B cell (primary cell): ENCODE data around the gene FBRS. TPM values are rescaled to one million over a fixed set of nuclear protein-coding genes. Genes with fewer than 3 reads are reported as not detected.

Source experiments
- ATAC-seq: fragments of 200-7000 bp; cut with Tn5 transposase; one replicate; pipeline ENCODE4 v1.10.0; 2021; ENCODE audit warnings: low read depth, mild to moderate bottlenecking, moderate number of reproducible peaks, moderate library complexity
- CTCF ChIA-PET: fragments of 350-600 bp; sonication (Branson Sonifier 250); formaldehyde crosslinking; loops from one replicate; lab custom pipeline; 2021; ENCODE audit warnings: antibody characterized with exemption, inconsistent platforms; lab: Charles Lee
- POLR2A ChIA-PET: fragments of 350-600 bp; sonication (Branson Sonifier 250); formaldehyde crosslinking; loops from one replicate; lab custom pipeline; 2021; ENCODE audit warnings: antibody characterized with exemption; lab: Charles Lee
- DNase-seq: peaks from one replicate; pipeline ENCODE4 v3.0.0; 2013
- H2AFZ ChIP-seq: 2 replicates; pipeline ENCODE4 v1.6.1; 2012; ENCODE audit warnings: mild to moderate bottlenecking, low read depth, low read length; ENCODE audit not compliant: insufficient read depth, poor library complexity, severe bottlenecking
- H3K27ac ChIP-seq, 2 donors: 1 replicate in 1 of 2; 2 replicates in 1 of 2; pipeline ENCODE4 v1.5.1; 2012 to 2013; ENCODE audit warnings: low read length in 2 of 2, mild to moderate bottlenecking in 2 of 2, moderate library complexity in 1 of 2
- H3K27me3 ChIP-seq, 4 experiments: fragments of 200-600 bp in 1 of 4; sonication (generic) in 1 of 4; replicated peaks in 1 of 4; 1 replicate in 2 of 4; 2 replicates in 2 of 4; pipeline versions ENCODE4 v1.6.1 to v1.7.0; 2013 to 2016; ENCODE audit warnings: low read length in 3 of 4, mild to moderate bottlenecking in 2 of 4, mixed read lengths in 1 of 4, moderate library complexity in 1 of 4; ENCODE audit not compliant: insufficient read depth in 4 of 4, control insufficient read depth in 3 of 4; ENCODE audit errors: control extremely low read depth in 1 of 4
- H3K36me3 ChIP-seq, 2 experiments: replicated peaks in 1 of 2; 1 replicate in 1 of 2; 2 replicates in 1 of 2; pipeline versions ENCODE4 v1.6.1 to v1.7.1; 2013; ENCODE audit warnings: low read length in 1 of 2; ENCODE audit not compliant: insufficient read depth in 2 of 2, control insufficient read depth in 1 of 2; ENCODE audit errors: control extremely low read depth in 1 of 2, extremely low read depth in 1 of 2
- H3K4me1 ChIP-seq, 2 donors: fragments of 200-600 bp in 1 of 2; sonication (generic) in 1 of 2; 1 replicate in 1 of 2; 2 replicates in 1 of 2; pipeline versions ENCODE4 v1.5.1 to v1.6.1; 2013 to 2017; ENCODE audit warnings: low read length in 2 of 2; ENCODE audit not compliant: control insufficient read depth in 2 of 2, insufficient read depth in 2 of 2
- H3K4me2 ChIP-seq: replicated peaks from 2 replicates; pipeline ENCODE3; 2012; ENCODE audit warnings: mild to moderate bottlenecking, low read depth, low read length; ENCODE audit not compliant: poor library complexity, severe bottlenecking
- H3K4me3 ChIP-seq, 5 experiments: fragments of 200-600 bp in 1 of 5; sonication (generic) in 1 of 5; 1 replicate in 3 of 5; 2 replicates in 2 of 5; pipeline versions ENCODE4 v1.5.1 to v1.7.0; 2011 to 2016; ENCODE audit warnings: low read length in 4 of 5, mild to moderate bottlenecking in 4 of 5, low read depth in 2 of 5, control low read depth in 1 of 5, moderate library complexity in 1 of 5; ENCODE audit not compliant: insufficient read depth in 1 of 5; ENCODE audit errors: control extremely low read depth in 1 of 5, extremely low read depth in 1 of 5
- H3K79me2 ChIP-seq: fragments of 200-600 bp; sonication (generic); one replicate; pipeline ENCODE4 v1.6.0; 2016; ENCODE audit warnings: low read length; ENCODE audit not compliant: control insufficient read depth, insufficient read depth
- H3K9ac ChIP-seq: fragments of 200-600 bp; sonication (generic); 2 replicates; pipeline ENCODE4 v1.6.1; 2017; ENCODE audit warnings: mild to moderate bottlenecking, low read length, moderate library complexity
- H3K9me3 ChIP-seq, 3 donors: one replicate each; pipeline versions ENCODE4 v1.6.1 to v1.7.1; 2013; ENCODE audit warnings: low read length in 2 of 3; ENCODE audit not compliant: control insufficient read depth in 2 of 3, insufficient read depth in 1 of 3; ENCODE audit errors: control extremely low read depth in 1 of 3
- H4K20me1 ChIP-seq: 2 replicates; pipeline ENCODE4 v1.6.0; 2012; ENCODE audit warnings: mild to moderate bottlenecking, low read length; ENCODE audit not compliant: insufficient read depth, control insufficient read depth, poor library complexity, severe bottlenecking
- H3K27ac Mint-ChIP-seq: one replicate; pipeline ENCODE4 v1.8.0; 2021; ENCODE audit warnings: mixed read lengths
- H3K27me3 Mint-ChIP-seq: one replicate; pipeline ENCODE4 v1.8.0; 2021; ENCODE audit warnings: mixed read lengths
- H3K4me1 Mint-ChIP-seq: one replicate; pipeline ENCODE4 v1.8.0; 2021; ENCODE audit warnings: mixed read lengths
- H3K4me3 Mint-ChIP-seq: one replicate; pipeline ENCODE4 v1.8.0; 2021; ENCODE audit warnings: mixed read lengths
- H3K9me3 Mint-ChIP-seq: one replicate; pipeline ENCODE4 v1.8.0; 2022; ENCODE audit warnings: mixed read lengths; ENCODE audit not compliant: insufficient read depth
- EZH2 ChIP-seq: IDR thresholded peaks from 2 replicates; pipeline ENCODE4 v1.6.1; 2012; ENCODE audit warnings: borderline replicate concordance, low read depth, mild to moderate bottlenecking, moderate library complexity, low read length; ENCODE audit not compliant: insufficient read depth, poor library complexity, severe bottlenecking
- WGBS: methylation state at CpG from one replicate; pipeline ENCODE4 v1.1.5; 2013; ENCODE audit warnings: missing lambda C conversion rate; ENCODE audit not compliant: insufficient coverage; 5-methylcytosine and 5-hydroxymethylcytosine counted together
- intact Hi-C: fragments of 100-400 bp; cut with micrococcal nuclease; formaldehyde crosslinking; loops from one replicate; pipeline ENCODE4 v1.10.0; 2022
- polyA plus RNA-seq: library from polyadenylated mRNA; depleted of rRNA; stranded (reverse); fragments of >200 nt; gene quantifications from 2 replicates; pipeline ENCODE4 v1.2.3, GENCODE V29; 2012
- total RNA-seq, 2 donors: library from RNA; stranded (reverse); fragments of 120-200 nt in 1 of 2; gene quantifications; 1 replicate in 1 of 2; 2 replicates in 1 of 2; pipeline versions ENCODE4 v1.2.3 to v1.2.4, GENCODE V29; 2013 to 2022
- TF ChIP-seq, protein P1 (sequence below): fragments of 200-600 bp; IDR thresholded peaks from one replicate; pipeline ENCODE4 v1.8.0; 2022; ENCODE audit warnings: antibody characterized with exemption, mild to moderate bottlenecking

FBRS gene
- total and polyA plus RNA-seq, 2 donors (not counting 1 experiment from before 2014, with no cell fraction given) = 68.3 to 194 TPM

DNA sequence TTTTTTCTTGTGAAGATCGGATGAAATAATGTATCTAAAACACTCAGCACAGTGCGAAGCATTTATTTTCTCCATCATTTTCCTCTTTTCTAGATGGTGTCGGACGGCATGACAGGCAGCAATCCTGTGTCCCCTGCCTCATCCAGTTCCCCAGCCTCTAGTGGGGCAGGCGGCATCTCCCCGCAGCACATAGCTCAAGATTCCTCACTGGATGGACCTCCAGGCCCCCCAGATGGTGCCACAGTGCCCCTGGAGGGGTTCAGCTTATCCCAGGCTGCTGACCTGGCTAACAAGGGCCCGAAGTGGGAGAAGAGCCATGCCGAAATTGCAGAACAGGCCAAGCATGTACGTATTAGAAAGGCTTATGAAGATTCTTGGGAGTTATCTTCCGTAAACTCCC is 45.7 kb downstream of the FBRS start:
- no peaks in the 10 kb centered on the region for H3K27me3 Mint-ChIP-seq
- H3K9me3 ChIP-seq = no peaks in the 10 kb centered on the region
- CTCF ChIA-PET = interaction anchor here (1.1 kb wide), 1 partner anchor 10 kb away, joined by 3 read pairs; no protein-coding TSS in a partner anchor
- WGBS = 98% methylated on average over 8 of the region's 10 CpGs
- peaks cover 15% of the 10 kb centered on the region for H3K4me1 Mint-ChIP-seq
- no peak overlapping the region for H3K27ac ChIP-seq
- intact Hi-C loops = no loop called here
- no peak overlapping the region for H3K4me2 ChIP-seq
- peaks cover 20 to 84% of the 10 kb centered on the region in 2 experiments for H3K36me3 ChIP-seq
- H3K27ac Mint-ChIP-seq = no peak overlapping the region
- H3K9me3 Mint-ChIP-seq = no peaks in the 10 kb centered on the region
- H3K4me1 ChIP-seq = peaks cover 9 to 12% of the 10 kb centered on the region in 2 donors
- H4K20me1 ChIP-seq = peaks cover 68% of the 10 kb centered on the region
- H3K27me3 ChIP-seq = no peaks in the 10 kb centered on the region
- DNase-seq (no peak), ATAC-seq (no peak)
- TF ChIP-seq, protein P1, sequence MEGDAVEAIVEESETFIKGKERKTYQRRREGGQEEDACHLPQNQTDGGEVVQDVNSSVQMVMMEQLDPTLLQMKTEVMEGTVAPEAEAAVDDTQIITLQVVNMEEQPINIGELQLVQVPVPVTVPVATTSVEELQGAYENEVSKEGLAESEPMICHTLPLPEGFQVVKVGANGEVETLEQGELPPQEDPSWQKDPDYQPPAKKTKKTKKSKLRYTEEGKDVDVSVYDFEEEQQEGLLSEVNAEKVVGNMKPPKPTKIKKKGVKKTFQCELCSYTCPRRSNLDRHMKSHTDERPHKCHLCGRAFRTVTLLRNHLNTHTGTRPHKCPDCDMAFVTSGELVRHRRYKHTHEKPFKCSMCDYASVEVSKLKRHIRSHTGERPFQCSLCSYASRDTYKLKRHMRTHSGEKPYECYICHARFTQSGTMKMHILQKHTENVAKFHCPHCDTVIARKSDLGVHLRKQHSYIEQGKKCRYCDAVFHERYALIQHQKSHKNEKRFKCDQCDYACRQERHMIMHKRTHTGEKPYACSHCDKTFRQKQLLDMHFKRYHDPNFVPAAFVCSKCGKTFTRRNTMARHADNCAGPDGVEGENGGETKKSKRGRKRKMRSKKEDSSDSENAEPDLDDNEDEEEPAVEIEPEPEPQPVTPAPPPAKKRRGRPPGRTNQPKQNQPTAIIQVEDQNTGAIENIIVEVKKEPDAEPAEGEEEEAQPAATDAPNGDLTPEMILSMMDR = no peak
- TF ChIP-seq EZH2 = no peak
- POLR2A ChIA-PET = no interaction called here
- H3K4me3 ChIP-seq = no peak overlapping the region
- H3K79me2 ChIP-seq = peaks cover 62% of the 10 kb centered on the region
- H3K4me3 Mint-ChIP-seq = no peak overlapping the region
- H3K9ac ChIP-seq = no peak overlapping the region
- H2AFZ ChIP-seq = no peak overlapping the region

DNA sequence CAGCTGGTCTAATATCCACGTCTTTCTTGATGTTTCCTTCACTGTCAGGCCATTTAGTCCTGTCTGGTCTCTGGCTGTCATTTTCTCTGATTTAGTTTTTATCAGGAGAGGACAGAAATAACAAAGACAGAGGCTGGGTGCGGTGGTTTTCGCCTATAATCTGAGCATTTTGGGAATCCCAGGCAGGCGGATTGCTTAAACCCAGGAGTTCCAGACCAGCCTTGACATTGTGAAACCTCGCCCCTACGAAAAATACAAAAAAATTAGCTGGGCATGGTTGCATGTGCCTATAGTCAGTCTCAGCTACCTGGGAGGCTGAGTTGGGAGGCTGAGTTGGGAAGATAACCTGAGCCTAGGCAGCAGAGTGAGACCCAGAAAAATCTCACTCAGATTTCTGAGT is 47.8 kb downstream of the FBRS start:
- no peak overlapping the region for H3K27ac ChIP-seq
- 100% methylated on average over 6 of the region's 6 CpGs for WGBS
- no peaks in the 10 kb centered on the region for H3K4me1 Mint-ChIP-seq
- ATAC-seq = no peak
- no peaks in the 10 kb centered on the region for H3K4me1 ChIP-seq
- H3K9me3 ChIP-seq = no peaks in the 10 kb centered on the region
- peaks cover 67% of the 10 kb centered on the region for H4K20me1 ChIP-seq
- H2AFZ ChIP-seq = no peak overlapping the region
- no peak overlapping the region for H3K4me2 ChIP-seq
- no peaks in the 10 kb centered on the region for H3K27me3 Mint-ChIP-seq
- peaks cover 57% of the 10 kb centered on the region for H3K79me2 ChIP-seq
- POLR2A ChIA-PET = no interaction called here
- CTCF ChIA-PET = interaction anchor here (0.6 to 1.5 kb wide), 4 partner anchors 12 to 257 kb away, joined by 3 to 6 read pairs (median 4); no protein-coding TSS in a partner anchor
- no peak overlapping the region for H3K4me3 Mint-ChIP-seq
- intact Hi-C loops = no loop called here
- no peak for DNase-seq
- no peak overlapping the region for H3K9ac ChIP-seq
- H3K4me3 ChIP-seq = no peak overlapping the region
- no peak overlapping the region for H3K27ac Mint-ChIP-seq
- no peaks in the 10 kb centered on the region for H3K9me3 Mint-ChIP-seq
- TF ChIP-seq, protein P1 = no peak
- no peak for TF ChIP-seq EZH2
- H3K36me3 ChIP-seq = peaks cover 28 to 95% of the 10 kb centered on the region in 2 experiments
- H3K27me3 ChIP-seq = no peaks in the 10 kb centered on the region
